Parathyroid adenoma (tissue), 2 donors: Measurements from ENCODE around the gene ONECUT1.
A peak's percentile ranks its signal among the peaks of the same experiment; 100 is the strongest.

Experiments
- H2AFZ ChIP-seq: fragments of 300-600 bp; sonication (generic); one replicate; pipeline ENCODE4 v1.7.0; 2017; ENCODE audit warnings: antibody characterized with exemption, mild to moderate bottlenecking
- H3K27ac ChIP-seq: fragments of 300-600 bp; sonication (generic); one replicate; pipeline ENCODE4 v1.7.0; 2017
- H3K27me3 ChIP-seq: fragments of 300-600 bp; sonication (generic); one replicate; pipeline ENCODE4 v1.7.0; 2017; ENCODE audit warnings: low read length; ENCODE audit not compliant: control insufficient read depth, insufficient read depth
- H3K36me3 ChIP-seq: fragments of 300-600 bp; sonication (generic); one replicate; pipeline ENCODE4 v1.7.0; 2017; ENCODE audit warnings: low read length; ENCODE audit not compliant: control insufficient read depth, insufficient read depth
- H3K4me1 ChIP-seq: fragments of 300-600 bp; sonication (generic); one replicate; pipeline ENCODE4 v1.7.0; 2017; ENCODE audit warnings: control low read depth
- H3K4me2 ChIP-seq: fragments of 300-600 bp; sonication (generic); one replicate; pipeline ENCODE4 v1.7.0; 2017; ENCODE audit warnings: low read length
- H3K4me3 ChIP-seq: fragments of 300-600 bp; sonication (generic); one replicate; pipeline ENCODE4 v1.7.0; 2017; ENCODE audit warnings: low read depth, low read length
- H3K79me2 ChIP-seq: fragments of 300-600 bp; sonication (generic); one replicate; pipeline ENCODE4 v1.7.0; 2017; ENCODE audit warnings: control low read depth
- H3K9ac ChIP-seq: fragments of 300-600 bp; sonication (generic); one replicate; pipeline ENCODE4 v1.7.0; 2017; ENCODE audit warnings: mild to moderate bottlenecking
- H3K9me3 ChIP-seq: fragments of 300-600 bp; sonication (generic); one replicate; pipeline ENCODE4 v1.7.0; 2017; ENCODE audit warnings: low read length; ENCODE audit not compliant: control insufficient read depth
- CTCF ChIP-seq: fragments of 300-600 bp; sonication (generic); IDR thresholded peaks from one replicate; pipeline ENCODE4 v1.7.0; 2017; ENCODE audit warnings: antibody characterized with exemption, mild to moderate bottlenecking
- donor health status: primary hyperparathyroidism.

Gene ONECUT1

GRCh38 chr15:52782514-52782913 lies 7.6 kb downstream of the ONECUT1 start:
- H3K36me3 ChIP-seq: no peaks in the 10 kb centered on the region
- no peaks in the 10 kb centered on the region for H3K79me2 ChIP-seq
- H3K27ac ChIP-seq: no peak overlapping the region
- H3K4me1 ChIP-seq: no peaks in the 10 kb centered on the region
- no peaks in the 10 kb centered on the region for H3K9me3 ChIP-seq
- H3K4me3 ChIP-seq: no peak overlapping the region
- no peak for TF ChIP-seq CTCF
- H3K9ac ChIP-seq: no peak overlapping the region
- H3K4me2 ChIP-seq: no peak overlapping the region
- peaks cover 9% of the 10 kb centered on the region for H3K27me3 ChIP-seq
- no peak overlapping the region for H2AFZ ChIP-seq

- H3K36me3 ChIP-seq: no peaks in the 10 kb centered on the region
- H3K4me3 ChIP-seq: no peak overlapping the region
- H3K79me2 ChIP-seq: no peaks in the 10 kb centered on the region
- H2AFZ ChIP-seq: no peak overlapping the region
- no peaks in the 10 kb centered on the region for H3K9me3 ChIP-seq
- H3K9ac ChIP-seq: no peak overlapping the region
- H3K4me2 ChIP-seq: peak overlapping the region; percentile 26
- peak; percentile 63 for TF ChIP-seq CTCF
- peaks cover 9% of the 10 kb centered on the region for H3K27me3 ChIP-seq
- H3K27ac ChIP-seq: no peak overlapping the region
- no peaks in the 10 kb centered on the region for H3K4me1 ChIP-seq
These were observed 9.8 kb downstream of the ONECUT1 start for GRCh38 chr15:52780172-52780980.

GRCh38 chr15:52778457-52778856 lies 11.7 kb downstream of the ONECUT1 start:
- no peaks in the 10 kb centered on the region for H3K4me1 ChIP-seq
- H3K27me3 ChIP-seq: peaks cover 3% of the 10 kb centered on the region
- H2AFZ ChIP-seq: no peak overlapping the region
- H3K9ac ChIP-seq: no peak overlapping the region
- no peak for TF ChIP-seq CTCF
- H3K9me3 ChIP-seq: no peaks in the 10 kb centered on the region
- no peak overlapping the region for H3K4me3 ChIP-seq
- no peak overlapping the region for H3K27ac ChIP-seq
- H3K79me2 ChIP-seq: no peaks in the 10 kb centered on the region
- H3K36me3 ChIP-seq: no peaks in the 10 kb centered on the region
- H3K4me2 ChIP-seq: no peak overlapping the region

- no peaks in the 10 kb centered on the region for H3K79me2 ChIP-seq
- H3K4me2 ChIP-seq: no peak overlapping the region
- no peak overlapping the region for H3K27ac ChIP-seq
- H3K27me3 ChIP-seq: no peaks in the 10 kb centered on the region
- H3K9me3 ChIP-seq: no peaks in the 10 kb centered on the region
- H3K36me3 ChIP-seq: no peaks in the 10 kb centered on the region
- H3K4me3 ChIP-seq: no peak overlapping the region
- H3K4me1 ChIP-seq: no peaks in the 10 kb centered on the region
- TF ChIP-seq CTCF: no peak
- no peak overlapping the region for H3K9ac ChIP-seq
- no peak overlapping the region for H2AFZ ChIP-seq
These were observed 17.4 kb downstream of the ONECUT1 start for GRCh38 chr15:52772766-52773165.

GRCh38 chr15:52765785-52766184 lies 24.4 kb downstream of the ONECUT1 start:
- Histone ChIP-seq H3K79me2 (no peaks in the 10 kb centered on the region), H3K4me3 (no peak overlapping the region), H3K4me1 (no peaks in the 10 kb centered on the region), H3K27ac (no peak overlapping the region), H3K9me3 (no peaks in the 10 kb centered on the region), H3K27me3 (no peaks in the 10 kb centered on the region), H2AFZ (no peak overlapping the region), H3K36me3 (no peaks in the 10 kb centered on the region), H3K4me2 (no peak overlapping the region), H3K9ac (no peak overlapping the region)
- no peak for TF ChIP-seq CTCF
